ENCODE data around the gene CD101.
A peak's percentile ranks its signal among the peaks of the same experiment; 100 is the strongest.

DNA sequence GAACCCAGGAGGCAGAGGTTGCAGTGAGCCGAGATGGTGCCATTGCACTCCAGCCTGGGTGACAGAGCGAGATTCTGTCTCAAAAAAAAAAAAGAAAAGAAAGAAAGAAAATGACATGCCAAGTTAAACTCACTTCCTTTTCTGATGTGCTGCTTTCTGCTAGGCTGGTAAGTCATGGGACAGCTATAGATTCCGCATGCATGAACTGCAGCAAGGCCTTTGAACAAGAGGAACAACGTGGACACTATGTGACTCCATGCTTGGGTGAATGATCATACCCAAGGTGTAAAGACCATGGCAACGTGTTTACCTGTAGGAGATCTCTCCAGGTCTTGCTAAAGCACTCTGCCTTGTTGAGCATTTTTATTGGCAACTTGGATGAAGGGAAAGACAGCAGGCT lies 48.3 kb downstream of the CD101 start:
- TF ChIP-seq CTCF (IDR thresholded peaks at IDR 0.05; ENCODE audit: insufficient read depth, low read length) (no peak), REST (IDR thresholded peaks at IDR 0.05; ENCODE audit: insufficient replicate concordance, low read depth) (no peak), POLR2AphosphoS5 (IDR thresholded peaks at IDR 0.05; ENCODE audit: low read depth) (no peak), GABPA (IDR thresholded peaks at IDR 0.05; ENCODE audit: low read depth) (no peak), SPI1 (IDR thresholded peaks at IDR 0.05; ENCODE audit: borderline replicate concordance, low read depth) (peak; percentile 10; the same call in 1 of the 2 replicates)
